Measurements from ENCODE around the gene E2F6.

DNA sequence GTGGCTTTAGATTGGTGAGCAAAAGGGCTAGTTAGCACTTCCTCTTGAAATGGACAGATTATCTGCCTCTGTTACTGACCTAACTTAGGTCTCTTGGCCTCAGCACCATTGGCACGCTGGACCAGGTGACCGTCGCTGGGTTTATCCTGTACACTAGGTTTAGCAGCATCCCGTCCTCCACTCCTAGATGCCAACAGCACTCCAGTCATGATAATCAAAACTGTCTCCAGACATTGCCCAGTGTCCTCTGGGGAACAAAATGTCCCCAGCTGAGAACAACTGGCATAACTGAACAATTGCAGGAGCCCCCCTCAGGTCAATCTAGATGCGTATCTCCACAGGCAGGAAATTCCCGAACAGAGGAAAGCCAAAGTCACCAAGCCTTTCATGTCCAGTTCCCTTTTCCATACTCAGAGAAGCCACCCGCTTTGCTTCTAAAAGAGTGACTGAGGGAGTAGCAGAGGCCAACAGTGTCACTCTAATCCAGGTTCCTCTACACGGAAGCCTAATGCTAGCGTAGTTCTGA is 27.3 kb downstream of the E2F6 start:
- TF ChIP-seq, protein P1, sequence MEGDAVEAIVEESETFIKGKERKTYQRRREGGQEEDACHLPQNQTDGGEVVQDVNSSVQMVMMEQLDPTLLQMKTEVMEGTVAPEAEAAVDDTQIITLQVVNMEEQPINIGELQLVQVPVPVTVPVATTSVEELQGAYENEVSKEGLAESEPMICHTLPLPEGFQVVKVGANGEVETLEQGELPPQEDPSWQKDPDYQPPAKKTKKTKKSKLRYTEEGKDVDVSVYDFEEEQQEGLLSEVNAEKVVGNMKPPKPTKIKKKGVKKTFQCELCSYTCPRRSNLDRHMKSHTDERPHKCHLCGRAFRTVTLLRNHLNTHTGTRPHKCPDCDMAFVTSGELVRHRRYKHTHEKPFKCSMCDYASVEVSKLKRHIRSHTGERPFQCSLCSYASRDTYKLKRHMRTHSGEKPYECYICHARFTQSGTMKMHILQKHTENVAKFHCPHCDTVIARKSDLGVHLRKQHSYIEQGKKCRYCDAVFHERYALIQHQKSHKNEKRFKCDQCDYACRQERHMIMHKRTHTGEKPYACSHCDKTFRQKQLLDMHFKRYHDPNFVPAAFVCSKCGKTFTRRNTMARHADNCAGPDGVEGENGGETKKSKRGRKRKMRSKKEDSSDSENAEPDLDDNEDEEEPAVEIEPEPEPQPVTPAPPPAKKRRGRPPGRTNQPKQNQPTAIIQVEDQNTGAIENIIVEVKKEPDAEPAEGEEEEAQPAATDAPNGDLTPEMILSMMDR (IDR thresholded peaks at IDR 0.05), result no peak
- TF ChIP-seq EP300 (IDR thresholded peaks at IDR 0.05), result no peak

Data from gastroesophageal sphincter (tissue), 3 donors.